ENCODE results near the gene WIPF2.

WIPF2 gene

DNA sequence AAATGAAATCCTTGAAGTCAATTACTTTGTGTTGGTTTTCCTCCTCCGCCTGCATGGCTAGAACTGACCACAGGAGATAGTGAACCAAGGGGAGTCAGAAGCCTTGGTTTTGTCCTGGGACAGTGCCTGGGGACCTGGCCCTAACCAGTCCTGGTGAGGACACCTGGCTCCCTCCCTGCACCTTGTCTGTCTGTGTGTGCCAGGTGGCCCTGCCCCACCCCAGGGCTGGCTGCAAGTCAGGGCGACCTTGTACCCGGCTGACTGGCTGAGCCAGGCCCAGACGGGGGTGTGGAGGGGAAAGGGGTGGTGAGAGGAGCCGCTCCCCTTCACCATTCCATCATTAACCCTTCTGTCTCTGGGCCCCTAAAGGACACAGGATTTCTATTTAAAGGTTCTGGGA lies 38.4 kb upstream of the WIPF2 start:
- Histone ChIP-seq H4K20me1 (ENCODE audit: insufficient read depth, low read length) (no peaks in the 10 kb centered on the region), H3K4me2 (ENCODE audit: low read length) (no peak overlapping the region), H3K4me3 (ENCODE audit: low read length) (no peak overlapping the region), H3K27ac (ENCODE audit: low read length) (no peak overlapping the region), H3K27me3 (ENCODE audit: low read depth, low read length) (no peaks in the 10 kb centered on the region), H3K79me2 (ENCODE audit: low read length) (no peaks in the 10 kb centered on the region), H2AFZ (ENCODE audit: low read depth, low read length) (no peak overlapping the region), H3K4me1 (ENCODE audit: low read length) (peaks cover 9% of the 10 kb centered on the region; the same call in 1 of the 2 replicates), H3K9me3 (ENCODE audit: insufficient read depth, low read length) (no peaks in the 10 kb centered on the region), H3K36me3 (replicated peaks; ENCODE audit: low read depth, low read length) (peaks cover 6% of the 10 kb centered on the region), H3K9ac (ENCODE audit: low read length) (no peak overlapping the region)
- TF ChIP-seq EZH2phosphoT487 (IDR thresholded peaks at IDR 0.05; ENCODE audit: low read depth) = no peak
- TF ChIP-seq, protein P1, sequence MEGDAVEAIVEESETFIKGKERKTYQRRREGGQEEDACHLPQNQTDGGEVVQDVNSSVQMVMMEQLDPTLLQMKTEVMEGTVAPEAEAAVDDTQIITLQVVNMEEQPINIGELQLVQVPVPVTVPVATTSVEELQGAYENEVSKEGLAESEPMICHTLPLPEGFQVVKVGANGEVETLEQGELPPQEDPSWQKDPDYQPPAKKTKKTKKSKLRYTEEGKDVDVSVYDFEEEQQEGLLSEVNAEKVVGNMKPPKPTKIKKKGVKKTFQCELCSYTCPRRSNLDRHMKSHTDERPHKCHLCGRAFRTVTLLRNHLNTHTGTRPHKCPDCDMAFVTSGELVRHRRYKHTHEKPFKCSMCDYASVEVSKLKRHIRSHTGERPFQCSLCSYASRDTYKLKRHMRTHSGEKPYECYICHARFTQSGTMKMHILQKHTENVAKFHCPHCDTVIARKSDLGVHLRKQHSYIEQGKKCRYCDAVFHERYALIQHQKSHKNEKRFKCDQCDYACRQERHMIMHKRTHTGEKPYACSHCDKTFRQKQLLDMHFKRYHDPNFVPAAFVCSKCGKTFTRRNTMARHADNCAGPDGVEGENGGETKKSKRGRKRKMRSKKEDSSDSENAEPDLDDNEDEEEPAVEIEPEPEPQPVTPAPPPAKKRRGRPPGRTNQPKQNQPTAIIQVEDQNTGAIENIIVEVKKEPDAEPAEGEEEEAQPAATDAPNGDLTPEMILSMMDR (IDR thresholded peaks at IDR 0.05; ENCODE audit: low read depth, low read length) = no peak

DNA sequence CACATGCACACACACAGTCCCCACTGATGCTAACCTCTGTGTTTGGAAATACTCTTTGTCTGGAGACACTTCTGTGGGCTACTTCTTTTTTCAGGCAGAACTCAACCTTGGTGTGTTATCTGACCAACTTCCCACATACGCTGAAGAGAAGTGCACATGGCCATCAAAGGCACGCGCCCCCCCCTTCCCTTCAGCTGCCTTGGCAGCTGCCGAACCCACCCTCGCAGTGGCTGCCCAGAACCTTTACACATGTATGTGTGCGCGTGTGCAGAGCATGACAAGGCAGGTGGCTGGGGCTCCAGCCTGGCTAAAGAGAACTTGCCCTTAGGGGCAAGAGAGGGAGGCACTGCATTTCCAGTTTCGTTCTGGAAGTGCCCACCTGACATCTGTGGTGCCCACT lies 37.9 kb upstream of the WIPF2 start:
- Histone ChIP-seq H3K9ac (ENCODE audit: low read length) (no peak overlapping the region), H3K4me3 (ENCODE audit: low read length) (no peak overlapping the region), H3K4me2 (ENCODE audit: low read length) (no peak overlapping the region), H2AFZ (ENCODE audit: low read depth, low read length) (no peak overlapping the region), H3K4me1 (ENCODE audit: low read length) (peaks cover 9% of the 10 kb centered on the region; the same call in 1 of the 2 replicates), H4K20me1 (ENCODE audit: insufficient read depth, low read length) (no peaks in the 10 kb centered on the region), H3K79me2 (ENCODE audit: low read length) (no peaks in the 10 kb centered on the region), H3K27me3 (ENCODE audit: low read depth, low read length) (no peaks in the 10 kb centered on the region), H3K36me3 (replicated peaks; ENCODE audit: low read depth, low read length) (peaks cover 6% of the 10 kb centered on the region), H3K27ac (ENCODE audit: low read length) (no peak overlapping the region), H3K9me3 (ENCODE audit: insufficient read depth, low read length) (no peaks in the 10 kb centered on the region)
- TF ChIP-seq, protein P1 (IDR thresholded peaks at IDR 0.05; ENCODE audit: low read depth, low read length) = no peak
- TF ChIP-seq EZH2phosphoT487 (IDR thresholded peaks at IDR 0.05; ENCODE audit: low read depth) = no peak

DNA sequence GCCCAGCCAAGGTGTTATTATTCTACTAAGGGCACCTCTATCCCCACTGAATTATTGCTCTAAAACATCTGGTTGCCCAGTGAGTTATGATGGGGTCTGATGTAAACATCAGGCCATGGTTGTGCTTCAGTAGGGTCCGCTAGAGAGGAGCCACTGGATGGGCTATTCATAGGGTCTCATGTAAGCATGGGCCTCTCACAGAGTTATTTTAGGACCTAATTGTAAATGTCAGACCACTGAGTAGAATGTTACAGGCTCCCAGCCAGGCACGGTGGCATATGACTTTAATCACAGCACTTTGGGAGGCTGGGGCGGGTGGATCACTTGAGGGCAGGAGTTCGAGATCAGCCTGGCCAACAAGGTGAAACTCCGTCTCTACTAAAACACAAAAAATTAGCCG lies 36.5 kb upstream of the WIPF2 start:
- H3K79me2 ChIP-seq (ENCODE audit: low read length) = no peaks in the 10 kb centered on the region
- no peaks in the 10 kb centered on the region for H3K9me3 ChIP-seq (ENCODE audit: insufficient read depth, low read length)
- H3K27me3 ChIP-seq (ENCODE audit: low read depth, low read length) = no peaks in the 10 kb centered on the region
- H3K4me2 ChIP-seq (ENCODE audit: low read length) = no peak overlapping the region
- no peak for TF ChIP-seq EZH2phosphoT487 (IDR thresholded peaks at IDR 0.05; ENCODE audit: low read depth)
- TF ChIP-seq, protein P1 (IDR thresholded peaks at IDR 0.05; ENCODE audit: low read depth, low read length) = no peak
- no peak overlapping the region for H3K27ac ChIP-seq (ENCODE audit: low read length)
- H3K36me3 ChIP-seq (replicated peaks; ENCODE audit: low read depth, low read length) = peaks cover 3% of the 10 kb centered on the region
- peaks cover 5% of the 10 kb centered on the region; the same call in 1 of the 2 replicates for H3K4me1 ChIP-seq (ENCODE audit: low read length)
- H3K4me3 ChIP-seq (ENCODE audit: low read length) = no peak overlapping the region
- H2AFZ ChIP-seq (ENCODE audit: low read depth, low read length) = no peak overlapping the region
- no peaks in the 10 kb centered on the region for H4K20me1 ChIP-seq (ENCODE audit: insufficient read depth, low read length)
- H3K9ac ChIP-seq (ENCODE audit: low read length) = no peak overlapping the region

DNA sequence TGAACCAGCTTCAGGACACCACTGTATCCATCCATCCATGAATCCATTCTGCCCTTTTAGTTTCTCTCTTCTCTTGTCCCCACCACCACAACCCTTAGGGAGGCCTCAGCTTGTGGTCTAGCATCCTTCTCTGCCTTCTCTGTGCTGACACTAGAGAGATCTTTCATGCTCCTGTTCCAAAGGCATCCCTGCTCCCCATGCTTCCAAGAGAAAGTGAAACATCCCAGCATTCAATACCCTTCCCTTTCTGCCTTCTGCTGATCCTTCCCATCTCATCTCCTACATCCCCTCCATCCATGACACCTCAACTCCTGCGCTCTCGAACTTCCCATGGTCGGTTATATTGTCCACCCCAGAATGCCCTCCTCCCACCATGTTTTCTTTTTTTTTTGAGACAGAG lies 31.9 kb upstream of the WIPF2 start:
- no peaks in the 10 kb centered on the region for H3K79me2 ChIP-seq (ENCODE audit: low read length)
- TF ChIP-seq, protein P1 (IDR thresholded peaks at IDR 0.05; ENCODE audit: low read depth, low read length) = no peak
- TF ChIP-seq EZH2phosphoT487 (IDR thresholded peaks at IDR 0.05; ENCODE audit: low read depth) = no peak

More for the DNA sequence above, 31.9 kb upstream of the WIPF2 start:
- no peak overlapping the region for H2AFZ ChIP-seq (ENCODE audit: low read depth, low read length)
- H3K4me1 ChIP-seq (ENCODE audit: low read length) = peaks cover 6% of the 10 kb centered on the region
- no peaks in the 10 kb centered on the region for H4K20me1 ChIP-seq (ENCODE audit: insufficient read depth, low read length)
- H3K4me2 ChIP-seq (ENCODE audit: low read length) = no peak overlapping the region
- no peak overlapping the region for H3K4me3 ChIP-seq (ENCODE audit: low read length)
- H3K9me3 ChIP-seq (ENCODE audit: insufficient read depth, low read length) = no peaks in the 10 kb centered on the region
- no peak overlapping the region for H3K27ac ChIP-seq (ENCODE audit: low read length)
- no peaks in the 10 kb centered on the region for H3K36me3 ChIP-seq (replicated peaks; ENCODE audit: low read depth, low read length)
- no peaks in the 10 kb centered on the region for H3K27me3 ChIP-seq (ENCODE audit: low read depth, low read length)
- no peak overlapping the region for H3K9ac ChIP-seq (ENCODE audit: low read length)

Measured in OCI-LY3 (cell line).